ENCODE results near the gene NRROS.

GRCh38 chr3:196638861-196639482, 522 bp upstream of the NRROS start:
- TF ChIP-seq CTCF (IDR thresholded peaks at IDR 0.05; ENCODE audit: insufficient read depth, low read length) (no peak), POLR2AphosphoS5 (IDR thresholded peaks at IDR 0.05; ENCODE audit: low read depth) (no peak; the same call in none of the 2 replicates), GABPA (IDR thresholded peaks at IDR 0.05; ENCODE audit: low read depth) (no peak)

Data from HL-60 (cell line).